GM18873 (cell line): ENCODE data around the gene C1orf35.
"Not testable (repeated sequence)": the region's sequence is repeated elsewhere in the genome, so short reads cannot be mapped to it uniquely, and the experiment has no call there.

Experiments
- ATAC-seq: cut with Tn5 transposase; IDR thresholded peaks from one replicate; pipeline ENCODE4 v1.9.1; 2021; ENCODE audit warnings: mild to moderate bottlenecking, moderate library complexity, moderate number of reproducible peaks; ENCODE audit not compliant: unreplicated experiment, low FRiP score

The C1orf35 gene

DNA sequence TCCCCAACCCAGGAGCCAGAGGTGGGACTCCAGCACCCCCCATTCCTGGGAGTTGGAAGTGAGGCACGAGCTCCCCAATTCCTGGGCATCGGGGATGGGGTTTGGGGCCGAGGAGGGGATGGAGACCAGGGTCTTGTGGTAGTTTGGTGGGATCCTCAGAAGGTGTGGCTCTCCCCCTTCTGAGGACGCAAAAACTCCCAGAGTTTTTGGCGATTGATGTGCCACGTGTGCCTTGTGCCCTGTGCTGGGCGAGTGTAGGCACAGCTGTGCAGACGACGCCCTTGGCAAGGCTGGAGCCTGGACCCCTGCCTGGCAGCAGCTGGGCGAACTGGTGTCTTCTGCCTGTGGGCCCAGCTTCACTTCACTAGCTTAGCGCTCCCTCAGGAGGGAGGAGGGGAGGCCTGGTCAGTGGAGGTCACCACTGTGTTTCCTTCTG is 39.6 kb upstream of the C1orf35 start:
- no peak for ATAC-seq

DNA sequence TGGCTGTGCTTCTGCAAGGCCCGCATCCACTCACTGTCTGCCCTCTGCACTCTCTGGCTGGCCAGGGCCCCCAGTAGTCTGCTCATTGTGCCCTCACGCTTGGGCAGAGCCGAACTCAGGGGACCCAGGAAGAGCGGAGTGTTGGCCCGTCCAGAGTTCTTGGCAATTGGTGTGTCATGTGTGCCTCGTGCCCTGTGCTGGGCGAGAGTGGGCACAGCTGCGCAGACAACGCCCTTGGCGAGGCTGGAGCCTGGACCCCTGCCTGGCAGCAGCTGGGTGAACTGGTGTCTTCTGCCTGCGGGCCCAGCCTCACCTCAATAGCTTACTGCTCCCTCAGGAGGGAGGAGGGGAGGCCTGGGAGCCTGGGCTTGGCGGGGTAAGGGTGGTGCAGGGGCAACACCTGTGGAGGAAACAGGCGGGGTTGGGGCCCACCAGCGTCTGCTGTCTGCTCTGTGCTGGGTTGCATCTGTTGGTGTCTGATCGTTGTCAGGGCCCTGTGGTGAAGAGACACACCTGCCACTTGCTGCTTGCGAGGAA is 39.1 kb upstream of the C1orf35 start:
- no peak for ATAC-seq

DNA sequence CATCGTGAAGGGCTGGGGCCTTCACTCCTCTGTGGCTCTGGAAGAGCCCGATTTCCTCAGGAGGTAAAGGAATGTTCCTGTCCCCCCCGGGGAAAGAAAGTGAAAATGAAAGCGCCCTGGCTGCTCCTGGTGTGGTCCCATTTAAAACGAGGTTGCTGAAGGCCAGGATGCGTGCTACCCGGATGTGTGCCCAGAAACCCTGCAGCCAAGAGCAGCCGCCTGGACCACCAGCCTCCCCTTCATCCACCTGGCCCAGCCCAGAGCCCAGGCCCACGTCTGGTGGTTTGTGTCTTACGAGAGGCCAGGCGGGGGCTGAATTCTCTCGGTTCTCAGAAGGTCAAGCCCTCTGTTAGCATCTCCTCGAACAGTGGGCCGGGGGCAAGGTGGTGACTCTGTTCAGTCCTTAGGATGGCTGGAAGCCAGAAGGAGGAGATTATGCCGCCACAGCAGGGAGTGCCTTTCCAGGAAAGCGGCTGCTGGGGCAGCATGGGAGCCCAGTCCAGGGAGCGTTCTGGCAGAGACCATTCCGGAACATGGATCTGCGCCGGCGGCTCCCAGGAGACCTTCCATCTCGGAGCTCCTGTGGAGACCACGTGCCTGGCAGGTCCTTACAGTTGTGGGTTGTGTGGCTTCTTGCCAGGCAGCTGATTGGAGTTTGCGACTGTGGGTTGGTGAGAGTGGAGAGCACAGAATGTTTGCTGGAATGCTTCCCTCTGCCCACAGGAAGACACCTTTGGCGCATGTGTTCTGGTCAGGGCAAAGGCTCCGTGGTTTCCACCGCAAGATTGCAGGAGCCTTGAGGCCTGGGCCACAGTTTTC is 38.3 kb upstream of the C1orf35 start:
- ATAC-seq = no peak

DNA sequence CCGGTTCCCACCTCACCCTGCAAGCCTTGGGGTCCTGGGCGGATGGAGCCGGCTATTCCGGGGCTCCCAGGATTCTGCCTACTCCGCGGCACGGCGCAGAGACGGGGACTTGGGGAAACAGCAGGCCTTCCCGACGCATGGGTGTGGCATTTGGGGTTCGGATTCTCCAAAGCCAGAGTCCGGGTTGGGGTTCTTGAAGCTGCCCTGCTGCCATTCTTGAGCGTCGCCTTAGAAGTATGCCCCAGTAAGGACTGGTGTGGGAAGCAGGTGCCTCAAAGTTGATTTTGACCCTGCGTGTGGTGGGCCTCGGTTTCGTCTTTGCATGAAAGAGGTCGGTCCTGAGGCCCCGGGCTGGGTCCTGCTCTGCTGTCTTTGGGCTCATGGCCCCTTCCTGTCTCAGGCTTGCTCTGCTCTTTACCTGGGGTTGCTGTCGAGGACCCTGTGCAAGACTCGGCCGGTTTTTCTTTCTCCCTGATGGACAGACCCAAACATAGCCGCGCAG is 37.6 kb upstream of the C1orf35 start:
- no peak for ATAC-seq

DNA sequence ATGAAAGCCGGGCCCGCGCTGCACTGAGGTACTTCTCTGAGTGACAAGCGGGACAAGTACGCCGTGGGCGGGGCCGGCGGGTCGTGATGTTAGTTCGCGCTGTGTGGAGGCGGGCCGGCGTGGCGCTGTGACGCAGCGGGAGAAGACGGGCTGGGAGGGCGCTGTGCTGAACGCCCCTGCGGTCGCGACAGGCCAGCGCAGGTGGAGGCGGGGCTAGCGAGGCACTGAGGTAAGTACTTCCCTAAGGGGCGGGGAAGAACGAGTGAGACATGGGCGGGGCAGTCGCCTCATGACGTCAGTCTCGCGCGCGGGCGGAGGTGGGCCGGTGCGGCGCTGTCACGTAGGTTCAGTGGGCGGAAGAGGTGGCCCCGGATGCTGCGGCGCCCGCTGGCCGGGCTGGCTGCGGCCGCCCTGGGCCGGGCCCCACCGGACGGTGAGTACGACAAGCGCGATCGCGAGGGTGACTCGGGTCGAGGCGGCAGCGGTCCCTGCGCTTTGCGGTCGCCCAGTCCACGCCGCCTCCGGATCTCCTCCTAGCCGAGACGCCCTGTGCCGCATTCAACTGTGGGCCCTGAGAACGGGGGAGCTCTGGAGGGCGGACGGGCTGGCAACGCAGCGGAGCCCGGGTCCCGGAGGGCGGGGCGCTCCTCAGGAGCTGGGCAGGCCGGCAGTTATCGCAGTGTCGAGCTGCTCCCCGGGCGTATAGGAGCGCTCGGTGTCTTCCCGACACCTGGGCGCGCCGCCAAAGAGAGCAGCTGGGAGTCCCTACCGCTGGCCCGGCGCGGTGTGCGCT is 37.0 kb upstream of the C1orf35 start, which contains the start of gene GUK1:
GUK1 (plus strand) TSS at position 349 of the 793 bp plus-strand sequence; CDS start at position 373, 24 bp downstream.
- ATAC-seq = peak; percentile 88

DNA sequence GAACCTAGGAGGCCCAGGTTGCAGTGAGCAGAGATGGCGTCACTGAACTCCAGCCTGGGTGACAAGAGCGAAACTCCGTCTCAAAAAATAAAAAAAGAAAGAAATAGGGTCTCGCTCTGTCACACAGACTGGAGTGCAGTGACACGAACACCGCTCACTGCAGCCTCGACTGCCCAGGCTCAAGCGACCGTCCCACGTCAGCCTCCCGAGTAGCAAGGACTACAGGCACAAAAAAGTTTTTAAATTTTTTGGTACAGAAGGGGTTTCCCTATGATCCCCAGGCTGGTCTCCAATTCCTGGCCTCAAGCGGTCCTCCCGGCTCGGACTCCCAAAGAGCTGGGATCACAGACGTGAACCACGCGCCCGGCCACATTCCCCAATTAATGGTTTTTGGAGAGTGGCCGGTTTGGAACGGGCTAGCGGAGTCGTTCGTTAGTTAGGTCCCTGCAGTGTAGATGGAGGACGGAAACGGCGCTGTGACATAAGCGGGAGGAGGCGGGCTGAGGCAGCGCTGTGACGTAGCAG is 36.3 kb upstream of the C1orf35 start:
- no peak for ATAC-seq

DNA sequence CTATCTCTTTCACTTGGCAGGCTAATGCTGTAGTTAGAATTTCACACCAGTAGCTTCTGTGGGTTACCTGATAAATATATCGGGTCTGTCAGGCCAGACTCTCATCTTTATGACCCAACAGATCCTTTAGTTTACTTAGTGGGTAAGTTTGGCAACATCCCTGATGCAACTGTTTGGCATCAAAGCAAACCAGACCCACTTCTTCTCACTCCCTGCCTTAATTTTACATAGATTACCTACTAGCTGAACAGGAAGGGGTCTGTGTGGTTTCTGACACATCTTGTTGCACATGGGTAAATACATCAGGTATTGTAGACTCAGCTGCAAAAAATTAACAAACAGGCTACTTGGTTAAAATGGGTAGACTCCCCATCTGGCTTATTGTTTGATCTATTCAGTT is 33.8 kb upstream of the C1orf35 start:
- ATAC-seq = no peak

DNA sequence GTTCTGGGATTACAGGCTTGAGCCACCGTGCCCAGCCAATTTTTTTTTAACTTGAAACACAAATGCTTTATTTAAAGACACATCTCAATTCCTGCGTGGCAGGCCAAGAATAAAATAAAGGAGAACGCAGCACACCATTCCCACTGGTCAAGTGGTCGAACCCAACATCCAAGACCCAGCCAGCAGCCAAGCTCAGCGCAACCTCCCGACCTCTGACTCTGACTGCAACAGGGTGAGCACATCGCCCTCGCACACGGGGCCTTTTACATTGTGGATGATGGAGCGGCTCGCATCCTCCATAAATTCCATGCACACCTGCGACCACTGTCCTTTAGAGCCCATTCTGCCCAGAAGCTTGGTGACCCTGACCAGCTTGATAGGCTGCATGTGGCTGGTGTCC is 31.5 kb upstream of the C1orf35 start:
- no peak for ATAC-seq

DNA sequence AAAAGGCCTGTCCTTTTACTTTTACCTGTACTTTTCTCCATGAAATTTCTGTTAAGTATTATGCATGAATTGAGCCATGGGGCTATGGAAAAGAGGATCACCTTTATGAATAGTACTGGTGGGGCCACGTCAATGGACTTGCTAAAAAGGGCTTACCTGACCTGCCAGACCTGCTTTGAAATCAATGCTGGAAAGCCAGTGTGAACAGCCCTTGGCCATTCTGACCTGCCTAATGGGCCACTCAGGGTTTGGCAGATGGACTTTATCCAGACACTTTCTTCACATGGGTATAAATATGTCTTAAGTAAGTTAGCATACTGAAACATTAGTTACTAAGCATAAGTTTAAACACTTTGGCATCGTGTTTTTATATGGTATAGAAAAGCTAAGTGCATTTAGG is 28.6 kb upstream of the C1orf35 start:
- no peak for ATAC-seq

DNA sequence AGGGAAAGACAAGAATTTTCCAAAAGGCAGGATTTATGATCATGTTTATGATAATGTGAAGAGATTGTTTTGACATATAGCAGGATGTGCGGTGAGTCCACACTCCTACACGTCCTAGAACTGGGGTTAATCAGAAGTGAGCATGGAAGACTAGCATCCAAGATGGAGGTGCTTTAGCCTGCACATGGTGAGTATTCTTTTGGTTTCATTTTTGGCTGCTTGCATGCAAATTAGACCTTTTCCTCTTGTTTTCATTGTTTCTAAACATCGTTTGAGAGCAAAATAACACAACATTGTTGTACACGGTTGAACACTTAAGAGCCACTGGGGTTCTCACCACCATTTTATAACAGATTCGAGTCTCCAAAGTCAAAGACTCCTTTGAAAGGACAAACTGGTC is 22.1 kb upstream of the C1orf35 start:
- ATAC-seq = no peak

DNA sequence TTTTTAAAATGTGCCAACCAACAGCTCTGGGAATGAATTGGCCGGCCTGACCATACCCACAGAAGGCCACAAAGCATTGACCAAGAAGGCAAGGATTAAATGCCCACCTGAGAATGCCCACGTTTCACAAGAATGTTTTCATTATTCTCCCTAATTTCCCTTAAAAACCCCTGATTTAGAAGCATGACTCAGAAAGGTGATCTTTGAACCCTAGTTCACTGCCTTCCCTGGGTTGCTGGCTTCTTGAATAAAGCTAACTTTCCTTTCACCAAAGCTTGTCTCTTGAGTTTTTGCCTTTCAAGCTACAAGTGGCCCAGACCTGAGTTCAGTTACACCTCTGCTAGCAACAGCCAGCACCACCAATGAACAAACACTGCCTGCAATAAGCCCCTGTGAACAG is 20.4 kb upstream of the C1orf35 start:
- ATAC-seq = no peak

DNA sequence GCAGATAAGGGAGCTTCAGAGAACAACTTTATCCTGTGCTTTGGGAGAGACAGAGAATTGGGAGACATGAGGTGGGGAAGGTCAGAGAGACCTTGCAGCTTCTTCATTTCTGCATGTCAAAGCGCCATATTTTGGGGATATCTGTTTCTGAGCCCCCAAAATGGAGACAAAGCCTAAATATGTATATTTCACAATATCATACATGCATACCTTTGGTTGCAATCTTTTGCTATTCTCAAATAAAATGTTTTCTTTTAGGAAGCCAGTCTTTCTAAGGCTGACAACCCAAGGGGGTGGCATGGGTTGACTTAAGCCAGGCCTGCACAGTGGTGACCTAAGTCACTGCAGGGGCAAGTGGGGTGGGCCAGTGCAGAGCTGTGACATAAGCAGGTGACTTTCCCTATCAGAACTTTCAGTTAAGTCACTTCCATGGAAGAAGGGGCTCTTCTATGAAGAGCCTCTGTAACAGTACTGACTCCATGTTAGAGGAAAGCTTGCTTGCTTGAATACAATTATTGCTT is 19.9 kb upstream of the C1orf35 start:
- no peak for ATAC-seq

DNA sequence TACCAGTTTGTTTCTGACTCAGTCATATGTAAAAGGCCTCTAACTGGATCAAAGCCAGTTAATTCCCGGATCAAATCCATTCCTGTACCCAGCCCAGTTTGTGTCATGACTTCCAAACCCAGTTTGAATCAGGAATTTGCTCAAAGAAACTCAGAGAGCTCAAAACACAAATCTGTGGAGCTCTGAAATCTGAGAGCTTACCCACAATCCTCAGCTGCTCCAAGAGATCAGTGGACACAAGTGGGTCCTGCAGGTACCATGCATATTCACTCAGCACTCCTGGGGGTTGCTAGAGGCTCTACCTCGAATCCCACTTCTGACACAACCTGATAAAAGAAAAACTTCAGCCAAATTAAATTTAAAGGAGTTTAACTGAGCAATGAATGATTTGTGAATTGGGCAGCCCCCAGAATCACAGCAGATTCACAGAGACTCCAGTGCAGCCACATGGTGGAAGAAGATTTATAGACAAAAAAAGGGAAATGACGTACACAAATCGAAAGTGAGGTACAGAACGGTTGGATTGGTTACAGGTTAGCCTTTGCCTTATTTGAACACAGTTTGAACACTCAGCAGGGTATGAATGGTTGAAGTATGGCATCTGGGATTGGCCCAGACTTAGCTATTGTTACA is 17.8 kb upstream of the C1orf35 start:
- ATAC-seq = no peak

DNA sequence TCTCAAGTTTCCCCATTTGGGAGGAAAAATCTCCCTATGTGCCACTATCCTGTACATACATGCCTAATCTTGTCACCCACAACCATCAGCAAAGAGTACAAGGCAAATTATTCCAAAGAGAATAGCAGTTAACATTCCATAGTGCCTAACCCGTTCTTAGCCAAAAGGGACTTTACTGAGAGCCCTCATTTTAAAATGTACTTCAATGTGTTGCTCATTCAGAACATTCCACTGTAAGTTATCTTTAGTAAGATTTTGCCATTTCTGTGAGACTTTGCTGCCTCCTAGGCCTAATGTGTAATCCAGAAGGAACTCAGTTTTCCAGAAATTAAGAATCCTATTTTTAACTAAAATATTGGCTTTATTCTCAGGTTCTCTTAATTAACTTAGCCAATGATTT is 17.2 kb upstream of the C1orf35 start:
- ATAC-seq = no peak

DNA sequence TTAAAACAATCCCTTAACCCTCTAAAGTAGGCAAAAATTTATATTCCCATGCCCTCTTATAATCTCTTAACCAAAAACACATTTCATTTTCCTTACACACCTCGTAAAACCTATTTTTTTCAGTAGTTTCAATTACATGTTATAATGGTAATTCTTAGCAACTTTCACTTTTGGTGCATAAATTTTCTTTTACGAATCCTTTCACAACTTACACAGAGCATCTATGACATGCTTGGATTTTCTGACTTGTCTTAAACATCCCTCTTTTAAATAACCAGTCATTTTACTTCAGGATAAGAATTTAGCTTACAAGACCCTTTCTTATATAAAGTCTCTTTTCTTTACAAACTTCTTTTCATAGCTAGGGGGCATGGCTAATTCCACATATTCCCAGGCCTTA is 14.9 kb upstream of the C1orf35 start:
- no peak for ATAC-seq

DNA sequence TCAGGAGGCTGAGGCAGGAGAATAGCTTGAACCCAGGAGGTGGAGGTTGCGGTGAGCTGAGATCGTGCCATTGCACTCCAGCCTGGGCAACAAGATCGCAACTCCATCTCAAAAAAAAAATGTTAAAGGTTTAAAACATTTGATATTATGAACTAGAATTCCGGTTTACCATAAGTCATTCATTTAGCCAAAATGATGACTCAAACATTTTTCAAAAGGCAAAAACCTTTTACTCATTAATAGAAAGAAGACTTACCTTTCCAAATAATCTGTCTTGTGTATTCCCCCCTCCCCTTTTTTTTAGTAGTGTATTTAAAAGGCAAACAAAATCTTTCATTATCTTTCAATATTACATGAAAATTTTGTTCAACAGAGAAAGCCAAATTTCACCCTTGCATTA is 14.2 kb upstream of the C1orf35 start:
- no peak for ATAC-seq

DNA sequence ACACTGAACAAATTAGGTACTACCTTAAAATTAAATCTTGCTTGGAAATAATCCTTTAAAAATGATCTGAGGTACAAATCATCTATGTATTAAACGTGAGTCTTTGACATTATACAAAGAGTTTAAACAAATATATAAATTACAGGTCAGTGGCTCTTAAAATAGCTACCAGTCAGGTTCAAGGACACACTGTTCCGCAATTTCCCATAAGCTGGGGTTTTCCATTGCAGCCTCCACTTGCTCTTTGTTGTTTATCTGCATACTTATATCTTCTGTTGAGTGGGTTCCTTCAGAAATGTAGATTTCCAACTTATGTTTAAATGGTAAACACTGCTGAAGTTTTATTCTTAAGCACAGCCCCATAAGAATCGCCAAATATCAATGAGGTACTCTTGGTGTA is 11.7 kb upstream of the C1orf35 start:
- no peak for ATAC-seq

DNA sequence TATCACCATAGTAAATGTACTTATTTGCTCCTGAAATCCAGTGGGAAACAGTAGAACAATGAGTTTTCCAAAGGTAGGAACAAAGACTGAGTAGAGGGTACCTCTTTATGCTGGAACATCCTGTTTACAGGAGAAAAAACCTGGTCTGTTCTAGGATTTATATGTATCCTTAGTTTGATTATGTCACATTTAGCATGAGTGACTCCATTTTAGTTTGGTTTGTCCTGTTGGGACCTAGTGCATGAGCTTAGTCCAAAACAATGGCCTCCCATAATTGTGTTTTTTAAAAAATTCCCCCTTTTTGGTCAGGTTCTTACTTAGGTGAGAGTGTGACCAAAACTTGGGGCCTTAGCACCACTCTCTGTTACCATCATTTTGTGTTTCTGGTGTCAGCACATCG is 9.5 kb upstream of the C1orf35 start:
- no peak for ATAC-seq

DNA sequence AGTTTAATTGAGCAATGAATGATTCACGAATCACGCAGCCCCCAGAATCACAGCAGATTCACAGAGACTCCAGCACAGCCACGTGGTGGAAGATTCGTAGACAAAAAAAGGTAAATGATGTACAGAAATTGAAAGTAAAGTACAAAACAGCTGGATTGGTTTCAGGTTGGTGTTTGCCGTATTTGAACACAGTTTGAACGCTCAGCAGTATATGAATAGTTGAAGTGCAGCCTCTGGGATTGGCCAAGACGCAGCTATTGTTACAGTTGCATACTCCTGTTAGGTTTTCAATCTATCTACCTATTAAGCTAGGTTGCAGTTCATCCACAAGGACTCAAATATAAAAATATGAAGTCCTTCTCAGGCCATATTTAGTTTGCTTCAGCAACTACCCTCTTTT is 9.0 kb upstream of the C1orf35 start:
- ATAC-seq = no peak

DNA sequence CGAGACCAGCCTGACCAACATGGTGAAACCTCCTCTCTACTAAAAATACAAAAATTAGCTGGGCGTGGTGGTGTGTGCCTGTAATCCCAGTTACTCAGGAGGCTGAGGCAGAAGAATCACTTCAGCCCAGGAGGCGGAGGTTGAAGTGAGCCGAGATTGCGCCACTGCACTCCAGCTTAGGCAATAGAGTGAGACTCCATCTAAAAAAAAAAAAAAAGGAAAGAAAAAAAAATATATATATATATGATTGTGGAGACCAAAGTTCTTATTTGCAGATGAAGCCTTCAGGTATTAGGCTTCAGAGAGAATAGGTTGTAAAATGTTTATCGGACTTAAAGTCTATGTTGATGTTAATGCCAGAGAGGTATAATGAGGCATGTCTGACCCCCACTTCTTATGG is 8.2 kb upstream of the C1orf35 start:
- not testable (repeated sequence) for ATAC-seq
